Mesothelial cell of epicardium (in vitro differentiated cells): Measurements from ENCODE around the gene MALRD1. TPM values are rescaled to one million over a fixed set of nuclear protein-coding genes. Genes with fewer than 3 reads are reported as not detected.

Experiments
- DNase-seq, 2 experiments: peaks; one replicate each; pipeline ENCODE4 v3.0.0; 2021; ENCODE audit warnings: low spot score in 2 of 2; ENCODE audit not compliant: unreplicated experiment in 2 of 2
- H3K27ac Mint-ChIP-seq: 2 replicates; pipeline ENCODE4 v1.8.0; 2021; ENCODE audit warnings: mixed read lengths
- H3K27me3 Mint-ChIP-seq: 2 replicates; pipeline ENCODE4 v1.8.0; 2021; ENCODE audit warnings: low read depth, mixed read lengths
- H3K36me3 Mint-ChIP-seq: 2 replicates; pipeline ENCODE4 v1.8.0; 2021; ENCODE audit warnings: mixed read lengths
- H3K4me1 Mint-ChIP-seq: 2 replicates; pipeline ENCODE4 v1.8.0; 2021; ENCODE audit warnings: mixed read lengths
- H3K4me3 Mint-ChIP-seq: 2 replicates; pipeline ENCODE4 v1.8.0; 2021; ENCODE audit warnings: mild to moderate bottlenecking, moderate library complexity, mixed read lengths
- H3K9me3 Mint-ChIP-seq: 2 replicates; pipeline ENCODE4 v1.8.0; 2021; ENCODE audit warnings: mixed read lengths
- total RNA-seq: library from RNA; stranded (reverse); gene quantifications from 3 replicates; pipeline ENCODE4 v1.2.1, GENCODE V29; 2021
- TF ChIP-seq, protein P1 (sequence below): fragments of 200-600 bp; sonication (generic); IDR thresholded peaks from one replicate; pipeline ENCODE4 v1.5.0; 2021; ENCODE audit warnings: antibody characterized with exemption; ENCODE audit not compliant: unreplicated experiment

MALRD1 gene
- total RNA-seq, 1 donor from 2014 or later = 11.1 TPM

DNA sequence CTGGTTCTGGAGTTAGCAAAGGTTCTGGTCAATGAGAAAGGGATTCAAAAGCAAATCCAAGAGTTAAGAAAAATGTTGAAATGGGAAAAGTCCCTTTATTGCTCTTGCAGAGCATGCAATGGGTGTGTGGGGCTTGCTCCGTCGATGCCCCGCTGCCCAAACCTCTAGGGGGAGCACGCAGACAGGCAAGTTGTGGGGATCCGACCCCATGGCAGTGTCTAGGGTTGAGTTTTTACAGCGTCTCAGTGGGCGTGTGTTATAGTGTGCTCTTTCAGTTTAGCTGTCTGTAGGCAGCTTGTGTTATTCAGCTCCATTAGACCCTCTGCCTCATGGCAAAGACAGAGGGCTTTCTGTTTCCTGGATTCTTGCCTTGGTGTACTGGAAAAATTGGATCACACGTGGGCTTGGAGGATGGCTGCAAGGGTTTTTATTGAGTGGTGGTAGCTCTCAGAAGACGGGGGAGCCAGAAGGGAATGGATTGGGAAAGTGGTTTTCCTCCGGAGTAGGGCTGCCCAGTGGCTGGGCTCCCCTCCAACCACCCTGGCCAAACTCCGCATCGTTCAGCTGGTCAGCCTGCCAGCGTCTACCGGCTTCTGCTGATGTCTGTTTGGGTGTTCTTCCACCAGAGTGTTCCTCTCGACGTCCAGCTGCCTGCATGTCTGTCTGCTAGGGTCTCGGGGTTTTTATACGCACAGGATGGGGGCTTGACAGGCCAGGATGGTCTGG, 665.4 kb downstream of the MALRD1 start:
- no peak overlapping the region for H3K27ac Mint-ChIP-seq
- H3K27me3 Mint-ChIP-seq = no peaks in the 10 kb centered on the region
- no peaks in the 10 kb centered on the region for H3K4me1 Mint-ChIP-seq
- peaks cover 23% of the 10 kb centered on the region for H3K36me3 Mint-ChIP-seq
- peaks cover 49% of the 10 kb centered on the region for H3K9me3 Mint-ChIP-seq
- TF ChIP-seq, protein P1, sequence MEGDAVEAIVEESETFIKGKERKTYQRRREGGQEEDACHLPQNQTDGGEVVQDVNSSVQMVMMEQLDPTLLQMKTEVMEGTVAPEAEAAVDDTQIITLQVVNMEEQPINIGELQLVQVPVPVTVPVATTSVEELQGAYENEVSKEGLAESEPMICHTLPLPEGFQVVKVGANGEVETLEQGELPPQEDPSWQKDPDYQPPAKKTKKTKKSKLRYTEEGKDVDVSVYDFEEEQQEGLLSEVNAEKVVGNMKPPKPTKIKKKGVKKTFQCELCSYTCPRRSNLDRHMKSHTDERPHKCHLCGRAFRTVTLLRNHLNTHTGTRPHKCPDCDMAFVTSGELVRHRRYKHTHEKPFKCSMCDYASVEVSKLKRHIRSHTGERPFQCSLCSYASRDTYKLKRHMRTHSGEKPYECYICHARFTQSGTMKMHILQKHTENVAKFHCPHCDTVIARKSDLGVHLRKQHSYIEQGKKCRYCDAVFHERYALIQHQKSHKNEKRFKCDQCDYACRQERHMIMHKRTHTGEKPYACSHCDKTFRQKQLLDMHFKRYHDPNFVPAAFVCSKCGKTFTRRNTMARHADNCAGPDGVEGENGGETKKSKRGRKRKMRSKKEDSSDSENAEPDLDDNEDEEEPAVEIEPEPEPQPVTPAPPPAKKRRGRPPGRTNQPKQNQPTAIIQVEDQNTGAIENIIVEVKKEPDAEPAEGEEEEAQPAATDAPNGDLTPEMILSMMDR = no peak
- no peak overlapping the region for H3K4me3 Mint-ChIP-seq
- no peak for DNase-seq

DNA sequence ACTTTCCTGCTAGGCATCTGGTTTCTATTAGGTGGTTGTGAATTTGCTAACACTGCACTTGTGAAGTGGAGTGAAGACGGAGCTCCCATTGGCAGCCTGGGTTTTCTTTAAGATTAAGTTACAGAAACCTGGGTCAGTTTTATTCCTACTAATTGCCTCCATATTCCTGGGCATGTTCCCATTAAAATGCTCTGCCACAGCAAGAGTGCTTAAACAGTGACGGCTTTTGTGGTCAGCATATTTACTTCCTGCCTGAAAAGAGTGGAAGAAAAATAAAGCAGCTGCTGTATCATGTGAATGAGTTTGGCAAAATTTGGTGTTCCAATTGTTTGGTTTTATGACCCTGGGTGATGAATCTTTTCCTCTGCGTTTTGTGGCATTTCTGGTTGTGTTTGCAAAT, 670.7 kb downstream of the MALRD1 start:
- H3K36me3 Mint-ChIP-seq = no peaks in the 10 kb centered on the region
- H3K4me3 Mint-ChIP-seq = no peak overlapping the region
- H3K27me3 Mint-ChIP-seq = no peaks in the 10 kb centered on the region
- TF ChIP-seq, protein P1 = no peak
- no peak overlapping the region for H3K27ac Mint-ChIP-seq
- peaks cover 15% of the 10 kb centered on the region for H3K9me3 Mint-ChIP-seq
- no peak for DNase-seq
- peaks cover 6% of the 10 kb centered on the region for H3K4me1 Mint-ChIP-seq

DNA sequence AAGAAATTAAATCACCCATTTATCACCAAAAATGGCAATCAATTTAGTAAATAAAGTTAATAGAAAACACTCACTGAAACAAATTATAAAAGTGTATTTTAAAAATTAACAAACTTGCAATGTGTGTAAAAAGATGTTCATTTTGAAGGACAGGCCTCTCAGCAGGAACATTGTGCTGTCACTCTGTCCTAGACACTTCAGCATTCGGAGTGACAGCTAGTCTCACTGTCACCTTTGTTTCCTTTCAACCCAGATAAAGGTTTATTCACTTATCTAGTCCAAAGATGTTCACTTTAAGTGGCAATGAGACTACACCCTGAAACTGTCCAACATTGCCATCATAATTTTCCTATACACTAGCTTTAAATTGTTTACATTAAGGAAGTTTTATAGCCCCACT, 675.7 kb downstream of the MALRD1 start:
- H3K4me1 Mint-ChIP-seq = peaks cover 6% of the 10 kb centered on the region
- no peaks in the 10 kb centered on the region for H3K27me3 Mint-ChIP-seq
- H3K27ac Mint-ChIP-seq = no peak overlapping the region
- no peak overlapping the region for H3K4me3 Mint-ChIP-seq
- TF ChIP-seq, protein P1 = no peak
- no peak for DNase-seq
- H3K36me3 Mint-ChIP-seq = no peaks in the 10 kb centered on the region
- H3K9me3 Mint-ChIP-seq = peaks cover 12% of the 10 kb centered on the region

- TF ChIP-seq, protein P1 = no peak
- no peaks in the 10 kb centered on the region for H3K27me3 Mint-ChIP-seq
- H3K9me3 Mint-ChIP-seq = peaks cover 9% of the 10 kb centered on the region
- H3K36me3 Mint-ChIP-seq = no peaks in the 10 kb centered on the region
- no peak overlapping the region for H3K4me3 Mint-ChIP-seq
- no peak overlapping the region for H3K27ac Mint-ChIP-seq
- DNase-seq = no peak
- no peaks in the 10 kb centered on the region for H3K4me1 Mint-ChIP-seq
Observed at GRCh38 chr10:19728376-19728775, 679.8 kb downstream of the MALRD1 start.

- Mint-ChIP-seq H3K27me3 (no peaks in the 10 kb centered on the region), H3K9me3 (peaks cover 9% of the 10 kb centered on the region), H3K27ac (no peak overlapping the region), H3K4me1 (no peaks in the 10 kb centered on the region), H3K4me3 (no peak overlapping the region), H3K36me3 (no peaks in the 10 kb centered on the region)
- TF ChIP-seq, protein P1 = no peak
- DNase-seq = no peak
Observed at GRCh38 chr10:19728964-19729363, 680.4 kb downstream of the MALRD1 start.
